Nephron (organoid): Measurements from ENCODE around the gene PKM.

Experiments
- H3K27ac Mint-ChIP-seq, 3 experiments: 2 replicates each; pipeline ENCODE4 v1.8.0; 2020; ENCODE audit warnings: mixed read lengths in 3 of 3, mild to moderate bottlenecking in 2 of 3, moderate library complexity in 1 of 3
- H3K27me3 Mint-ChIP-seq: 2 replicates; pipeline ENCODE4 v1.8.0; 2021; ENCODE audit warnings: low read depth, mild to moderate bottlenecking, moderate library complexity, mixed read lengths
- H3K36me3 Mint-ChIP-seq: 2 replicates; pipeline ENCODE4 v1.8.0; 2020; ENCODE audit warnings: low read depth, mixed read lengths
- H3K4me1 Mint-ChIP-seq: 2 replicates; pipeline ENCODE4 v1.8.0; 2020; ENCODE audit warnings: mixed read lengths
- H3K4me3 Mint-ChIP-seq, 3 experiments: 2 replicates each; pipeline ENCODE4 v1.8.0; 2020; ENCODE audit warnings: mild to moderate bottlenecking in 3 of 3, mixed read lengths in 3 of 3, moderate library complexity in 2 of 3
- H3K9me3 Mint-ChIP-seq: 2 replicates; pipeline ENCODE4 v1.8.0; 2020; ENCODE audit warnings: mixed read lengths
- CTCF ChIP-seq, 3 experiments: fragments of 200-600 bp; sonication (generic); IDR thresholded peaks; one replicate each; pipeline ENCODE4 v1.5.0; 2021; ENCODE audit warnings: antibody characterized with exemption in 3 of 3; ENCODE audit not compliant: unreplicated experiment in 3 of 3

The PKM gene

DNA sequence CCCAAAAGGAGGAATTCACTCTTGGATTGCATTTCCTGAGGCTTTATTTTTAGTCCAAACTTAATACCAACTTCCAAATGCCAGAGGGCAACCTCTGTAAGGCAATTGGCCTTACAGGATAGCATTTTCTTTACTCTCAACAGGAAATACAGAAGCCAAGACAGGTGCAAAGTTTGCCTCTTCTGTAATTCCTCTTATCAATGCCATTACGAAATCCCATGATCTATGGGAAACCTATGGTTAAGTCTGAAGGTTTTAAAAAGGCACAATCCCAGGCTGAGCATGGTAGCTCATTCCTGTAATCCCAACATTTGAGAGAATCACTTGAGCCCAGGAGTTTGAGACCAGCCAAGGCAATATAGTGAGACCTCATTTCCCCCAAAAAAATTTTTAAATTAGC is 14.9 kb downstream of the PKM start:
- H3K9me3 Mint-ChIP-seq = no peaks in the 10 kb centered on the region
- no peak for TF ChIP-seq CTCF (IDR thresholded peaks at IDR 0.05; ENCODE audit: unreplicated experiment in 3 of 3)
- no peak overlapping the region for H3K4me3 Mint-ChIP-seq
- peaks cover 23% of the 10 kb centered on the region for H3K4me1 Mint-ChIP-seq
- no peaks in the 10 kb centered on the region for H3K27me3 Mint-ChIP-seq
- H3K27ac Mint-ChIP-seq = no peak overlapping the region
- H3K36me3 Mint-ChIP-seq = peaks cover 79% of the 10 kb centered on the region

- TF ChIP-seq CTCF (IDR thresholded peaks at IDR 0.05; ENCODE audit: unreplicated experiment in 3 of 3) = no peak
- Mint-ChIP-seq H3K36me3 (peaks cover 95% of the 10 kb centered on the region), H3K4me3 (no peak overlapping the region), H3K9me3 (no peaks in the 10 kb centered on the region), H3K27ac (no peak overlapping the region), H3K4me1 (peaks cover 32% of the 10 kb centered on the region), H3K27me3 (no peaks in the 10 kb centered on the region)
These were observed 23.4 kb downstream of the PKM start for GRCh38 chr15:72207558-72208085.

DNA sequence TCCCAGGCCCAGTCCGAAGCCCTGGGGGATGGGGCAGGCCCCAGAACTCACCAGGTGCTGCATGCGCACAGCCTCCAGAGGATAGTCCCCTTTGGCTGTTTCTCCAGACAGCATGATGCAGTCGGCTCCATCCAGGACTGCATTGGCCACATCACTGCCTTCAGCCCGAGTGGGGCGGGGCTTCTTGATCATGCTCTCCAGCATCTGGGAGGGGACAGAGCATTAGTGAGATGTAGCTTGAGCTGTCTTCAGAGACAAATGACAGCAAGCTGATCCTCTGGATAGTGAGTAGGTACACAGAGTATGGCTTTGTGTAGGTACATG is 24.4 kb downstream of the PKM start:
- Mint-ChIP-seq H3K9me3 (no peaks in the 10 kb centered on the region), H3K4me1 (peaks cover 33% of the 10 kb centered on the region), H3K4me3 (no peak overlapping the region), H3K36me3 (peaks cover 90% of the 10 kb centered on the region), H3K27ac (no peak overlapping the region), H3K27me3 (no peaks in the 10 kb centered on the region)
- TF ChIP-seq CTCF (IDR thresholded peaks at IDR 0.05; ENCODE audit: unreplicated experiment in 3 of 3) = no peak

- Mint-ChIP-seq H3K27ac (no peak overlapping the region), H3K27me3 (no peaks in the 10 kb centered on the region), H3K9me3 (no peaks in the 10 kb centered on the region), H3K4me1 (peaks cover 39% of the 10 kb centered on the region), H3K4me3 (no peak overlapping the region), H3K36me3 (peaks cover 85% of the 10 kb centered on the region)
- no peak for TF ChIP-seq CTCF (IDR thresholded peaks at IDR 0.05; ENCODE audit: unreplicated experiment in 3 of 3)
These were observed 24.9 kb downstream of the PKM start for GRCh38 chr15:72205896-72206676.

GRCh38 chr15:72205273-72205672 is 25.7 kb downstream of the PKM start:
- peaks cover 85% of the 10 kb centered on the region for H3K36me3 Mint-ChIP-seq
- H3K9me3 Mint-ChIP-seq = no peaks in the 10 kb centered on the region
- TF ChIP-seq CTCF (IDR thresholded peaks at IDR 0.05; ENCODE audit: unreplicated experiment in 3 of 3) = no peak
- H3K27me3 Mint-ChIP-seq = no peaks in the 10 kb centered on the region
- no peak overlapping the region for H3K27ac Mint-ChIP-seq
- no peak overlapping the region for H3K4me3 Mint-ChIP-seq
- peaks cover 45% of the 10 kb centered on the region for H3K4me1 Mint-ChIP-seq

- Mint-ChIP-seq H3K4me3 (no peak overlapping the region), H3K27me3 (no peaks in the 10 kb centered on the region), H3K27ac (peak overlapping the region in 2 of 3 experiments; percentile 13 to 21), H3K36me3 (peaks cover 82% of the 10 kb centered on the region), H3K9me3 (no peaks in the 10 kb centered on the region), H3K4me1 (peaks cover 51% of the 10 kb centered on the region)
- TF ChIP-seq CTCF (IDR thresholded peaks at IDR 0.05; ENCODE audit: unreplicated experiment in 3 of 3) = no peak
These were observed 27.5 kb downstream of the PKM start for GRCh38 chr15:72203507-72203837.
